GM19468 (cell line): Measurements from ENCODE around the gene UQCC5.

Experiments
- ATAC-seq: cut with Tn5 transposase; IDR thresholded peaks from one replicate; pipeline ENCODE4 v1.9.1; 2021; ENCODE audit warnings: mild to moderate bottlenecking, moderate library complexity, moderate number of reproducible peaks; ENCODE audit not compliant: unreplicated experiment; ENCODE audit errors: extremely low read depth

UQCC5 gene

DNA sequence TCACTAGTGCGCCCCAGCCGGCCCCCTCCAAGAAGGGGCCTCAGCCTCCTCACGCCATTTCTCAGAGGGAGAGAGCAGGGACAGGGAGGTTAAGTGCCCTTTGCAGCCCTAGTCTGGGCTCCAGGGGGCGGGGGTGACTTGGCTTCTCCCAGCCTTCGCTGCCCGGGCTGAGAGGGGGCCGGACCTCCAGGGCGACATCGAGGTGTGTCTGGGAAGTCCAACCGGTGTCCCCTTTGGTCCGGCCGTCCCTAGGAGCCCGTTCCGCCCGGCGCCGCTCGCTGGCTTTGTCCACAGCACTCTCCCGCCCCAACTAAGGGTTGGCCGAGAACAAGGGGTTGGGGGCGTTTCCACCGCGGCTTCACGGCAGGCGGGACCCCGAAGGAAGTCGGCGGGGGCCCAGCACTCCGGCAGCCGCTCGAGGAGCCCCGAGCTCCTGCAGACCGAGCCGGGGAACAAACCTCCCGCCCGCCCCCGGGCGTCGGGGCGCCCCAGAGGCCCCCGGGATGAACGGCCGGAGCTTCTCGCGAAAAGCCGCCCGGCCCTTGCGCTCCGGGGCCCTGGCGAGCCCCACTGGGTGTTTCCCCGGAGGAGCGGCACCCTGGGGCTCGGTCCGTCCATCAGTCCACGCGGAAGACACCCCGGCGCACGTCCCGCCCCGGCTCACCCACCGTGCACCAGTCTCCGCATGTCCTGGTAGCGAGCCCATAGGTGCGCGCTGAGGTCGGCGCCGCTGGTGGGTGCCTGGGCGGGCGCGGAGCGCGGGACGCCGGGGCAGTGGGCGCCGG is 3.4 kb upstream of the UQCC5 start:
- no peak for ATAC-seq

DNA sequence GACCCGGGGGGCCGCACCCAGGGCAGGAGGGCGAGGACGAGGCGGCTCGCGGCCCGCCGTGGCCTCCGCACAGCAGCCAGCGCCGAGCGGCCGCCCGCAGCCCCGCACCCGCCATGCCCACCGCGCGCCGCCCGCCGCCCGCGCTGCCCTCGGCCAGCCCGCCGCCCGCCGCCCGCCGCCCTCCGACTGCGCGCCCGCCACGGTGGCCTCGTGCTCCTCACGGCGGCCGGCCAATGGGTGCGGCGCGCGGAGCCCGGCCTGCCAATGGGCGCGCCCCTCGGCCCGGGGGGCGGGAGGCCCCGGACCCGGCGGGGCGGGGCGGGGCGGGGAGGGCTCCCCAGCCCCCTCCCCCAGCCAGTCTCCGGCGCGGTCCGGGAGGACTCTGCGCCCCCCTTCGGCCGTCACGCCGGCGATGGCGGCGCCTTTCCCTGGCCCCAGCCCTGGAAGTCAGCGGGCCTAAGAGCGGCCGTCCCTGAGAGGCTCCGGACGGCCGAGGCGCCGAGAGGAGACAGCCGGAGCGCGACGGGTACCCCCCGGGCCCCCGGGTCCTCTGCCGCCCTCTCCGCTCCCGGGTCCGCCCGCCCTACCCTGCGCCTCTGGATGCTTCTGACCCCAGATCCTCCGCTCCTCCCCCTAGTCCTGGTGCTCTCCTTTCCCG is 2.7 kb upstream of the UQCC5 start, which contains the start of gene NT5DC2:
TSS of gene NT5DC2 (minus strand) at position 235 of the 658 bp plus-strand sequence. CDS start at position 115, 120 bp downstream.
- ATAC-seq: no peak

DNA sequence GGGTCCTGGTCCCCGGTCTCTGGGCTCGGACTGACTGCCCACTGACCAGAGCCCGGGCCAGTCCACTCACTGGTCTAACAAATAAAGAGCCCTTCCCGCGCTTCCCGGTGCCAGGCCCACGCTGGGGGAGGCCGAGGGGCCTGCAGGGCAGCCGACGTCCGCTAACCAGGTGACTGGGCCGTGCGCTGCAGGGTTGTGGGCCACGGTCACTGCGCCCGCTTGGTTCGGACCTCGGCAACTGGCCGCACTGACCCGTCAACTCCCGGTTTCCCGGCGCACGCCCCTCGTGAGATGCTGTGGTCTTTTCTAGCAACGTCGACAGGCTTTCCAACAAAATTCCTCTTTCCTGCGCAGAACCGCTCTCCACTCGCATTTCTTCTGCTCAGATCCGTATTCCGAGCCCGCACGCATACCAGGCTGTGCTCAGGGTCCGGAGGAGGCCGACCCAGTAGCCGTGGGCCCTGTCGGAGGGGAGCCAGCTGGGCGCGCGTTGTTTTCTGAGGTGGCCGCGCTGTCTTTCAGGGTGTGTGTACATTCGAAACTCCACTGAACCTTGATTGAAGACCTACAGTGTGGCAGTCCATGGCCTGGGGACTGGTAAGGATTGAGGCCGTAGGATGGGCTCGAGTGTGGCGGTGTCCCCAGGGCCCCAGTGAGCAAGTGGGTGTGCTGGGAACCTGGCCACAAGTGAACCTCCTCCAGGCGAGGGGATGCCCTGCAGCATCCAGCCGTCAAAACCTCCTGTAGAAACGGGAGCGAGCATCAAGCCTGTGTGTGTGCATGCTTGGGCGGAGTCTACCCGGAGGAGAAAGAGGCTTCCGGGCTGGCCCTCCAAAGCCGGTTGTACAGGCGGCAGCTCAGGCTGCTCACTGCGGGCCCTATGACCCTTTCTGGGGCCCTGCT is 1.9 kb upstream of the UQCC5 start:
- ATAC-seq: no peak

DNA sequence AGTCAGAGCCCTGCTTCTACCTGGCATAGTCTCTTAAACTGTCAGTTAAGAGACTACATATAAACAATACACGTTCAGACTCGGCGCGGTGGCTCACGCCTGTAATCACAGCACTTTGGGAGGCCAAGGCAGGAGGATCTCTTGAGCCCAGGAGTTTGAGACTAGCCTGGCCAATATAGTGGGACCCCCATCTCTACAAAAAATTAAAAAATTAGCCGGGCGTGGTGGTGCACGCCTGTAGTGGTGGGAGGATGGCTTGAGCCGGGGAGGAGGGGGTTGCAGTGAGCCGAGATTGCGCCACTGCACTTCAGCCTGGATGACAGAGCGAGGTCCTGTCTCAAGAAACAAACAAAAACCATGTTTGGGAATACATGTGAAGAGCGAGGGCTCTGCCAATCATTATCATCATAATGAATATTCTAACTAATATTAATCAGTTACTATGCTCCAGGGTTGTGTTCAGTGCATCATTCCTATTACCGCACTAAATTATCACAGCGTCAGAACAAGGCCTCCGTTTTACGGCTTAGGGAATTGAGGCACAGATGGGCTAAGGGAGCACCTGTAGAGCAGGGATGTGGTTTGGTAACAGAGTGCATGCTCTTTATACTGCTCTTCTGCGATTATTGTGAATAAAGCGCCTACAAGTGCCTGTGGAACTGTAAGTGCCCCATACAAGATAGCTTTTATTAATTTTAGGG is 844 bp upstream of the UQCC5 start:
- ATAC-seq: no peak

DNA sequence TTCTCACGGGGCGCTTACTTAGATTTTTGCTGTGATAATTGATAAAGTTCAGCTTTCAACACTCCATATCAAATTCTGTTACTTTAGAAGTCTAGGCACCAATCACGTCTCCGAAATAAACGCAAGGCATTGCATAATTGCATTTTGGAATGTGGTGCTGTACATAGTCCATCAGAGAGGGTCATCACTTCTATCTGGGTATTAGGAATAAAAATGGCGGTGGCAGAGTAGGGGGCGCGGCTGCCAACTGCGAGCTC is 365 bp upstream of the UQCC5 start:
- no peak for ATAC-seq

DNA sequence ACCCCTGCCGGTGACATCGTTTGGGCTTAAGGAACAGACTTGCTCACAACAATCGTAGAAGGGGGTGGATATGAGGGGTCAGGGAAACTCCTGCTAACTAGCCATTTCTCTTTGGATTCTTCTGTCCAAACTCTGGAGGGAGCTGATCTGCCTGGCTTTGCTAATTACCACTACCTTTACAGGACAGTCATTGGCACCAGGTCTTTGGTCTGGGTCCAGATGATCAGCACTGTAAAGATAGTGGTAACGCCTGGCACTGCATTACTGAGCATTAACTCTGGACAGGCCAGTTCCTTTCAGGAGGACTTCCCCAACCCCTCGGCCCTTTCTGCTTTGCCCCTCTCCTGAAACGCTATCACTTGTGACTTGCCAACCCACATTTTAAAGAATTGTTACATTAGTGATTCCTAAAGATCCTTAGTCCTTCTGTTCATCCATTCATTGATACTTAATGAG is 788 bp downstream of the UQCC5 start:
- no peak for ATAC-seq

DNA sequence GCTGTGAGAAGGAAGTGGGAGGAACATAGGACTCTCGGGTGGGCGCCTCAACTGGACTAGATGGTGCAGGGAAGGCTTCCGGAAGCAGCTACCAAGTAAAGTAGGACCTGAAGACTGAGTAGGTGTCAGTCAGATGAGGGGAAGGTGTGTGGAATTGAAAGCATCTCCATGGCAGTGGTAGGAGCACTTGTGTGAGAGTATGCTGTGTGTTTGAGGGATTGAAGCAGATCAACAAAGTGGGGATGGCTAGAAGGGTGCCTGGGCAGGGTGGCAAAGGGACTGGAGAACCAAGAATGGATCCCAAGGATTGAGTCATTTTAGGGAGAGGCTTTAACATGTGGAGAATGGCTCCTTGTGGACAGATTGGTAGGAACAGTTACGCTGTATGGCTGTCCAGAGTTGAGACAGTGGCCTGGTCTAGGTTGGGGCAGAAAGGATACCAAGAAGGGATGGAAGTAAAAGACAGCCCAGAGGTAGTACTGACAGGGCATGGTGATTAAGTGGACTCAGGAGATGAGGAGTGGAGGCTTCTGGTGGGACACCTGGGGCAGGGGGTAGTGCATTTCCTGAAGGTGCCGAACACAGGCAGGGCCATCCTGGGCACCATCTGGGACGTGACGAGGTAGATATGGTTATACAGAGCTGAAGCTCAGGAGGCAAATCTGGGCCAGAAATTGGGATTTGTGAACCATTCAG is 1.5 kb downstream of the UQCC5 start:
- ATAC-seq: no peak

DNA sequence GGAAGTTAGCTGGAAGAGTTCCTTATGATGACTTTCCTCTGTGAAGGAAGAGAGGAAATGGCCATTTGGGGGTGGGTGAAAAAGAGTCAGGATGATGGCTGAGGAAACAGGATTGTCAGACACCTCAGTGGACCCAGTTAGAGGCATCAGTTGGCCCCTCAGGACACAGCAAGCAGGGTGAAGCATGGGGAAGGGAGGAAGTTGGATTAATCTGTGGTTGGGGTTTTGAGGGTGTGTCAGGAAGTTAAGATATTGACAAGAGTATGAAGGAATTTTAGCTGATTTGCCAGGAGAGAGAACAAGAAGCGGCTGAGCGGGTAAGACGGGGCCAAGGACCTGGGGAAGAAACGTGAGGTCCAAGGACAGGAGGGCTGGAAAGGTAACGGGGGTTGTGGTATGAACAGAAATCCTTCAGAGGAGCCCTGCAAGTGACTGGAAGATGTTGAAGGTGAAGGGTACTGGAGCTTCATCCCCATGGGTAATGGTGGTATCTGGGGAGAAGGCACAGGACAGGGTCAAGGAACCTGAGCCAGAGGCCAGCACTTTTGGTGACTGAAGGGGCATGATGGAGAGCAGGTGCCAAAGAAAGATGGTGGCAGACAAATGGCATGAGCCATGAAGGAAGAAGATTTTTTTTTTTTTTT is 2.7 kb downstream of the UQCC5 start:
- ATAC-seq: no peak

DNA sequence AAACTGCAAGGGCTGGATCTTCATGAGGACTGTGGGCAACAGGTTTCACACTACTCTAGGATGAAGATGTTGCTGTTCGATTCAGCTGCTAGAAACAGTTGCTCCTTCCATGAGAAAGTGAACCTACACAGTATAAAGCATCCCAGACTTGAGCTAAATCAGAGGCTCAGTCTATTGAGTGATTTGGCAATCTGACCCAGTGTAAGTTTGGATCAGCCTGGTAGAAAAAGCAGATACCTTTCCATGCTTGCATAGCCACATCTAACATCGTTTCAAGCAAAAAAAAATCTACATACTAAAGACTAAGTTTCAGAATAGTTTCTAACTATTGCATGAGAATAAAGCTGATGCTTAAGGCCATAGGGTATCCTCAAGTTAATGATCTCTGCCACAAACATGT is 4.6 kb downstream of the UQCC5 start:
- ATAC-seq: no peak

DNA sequence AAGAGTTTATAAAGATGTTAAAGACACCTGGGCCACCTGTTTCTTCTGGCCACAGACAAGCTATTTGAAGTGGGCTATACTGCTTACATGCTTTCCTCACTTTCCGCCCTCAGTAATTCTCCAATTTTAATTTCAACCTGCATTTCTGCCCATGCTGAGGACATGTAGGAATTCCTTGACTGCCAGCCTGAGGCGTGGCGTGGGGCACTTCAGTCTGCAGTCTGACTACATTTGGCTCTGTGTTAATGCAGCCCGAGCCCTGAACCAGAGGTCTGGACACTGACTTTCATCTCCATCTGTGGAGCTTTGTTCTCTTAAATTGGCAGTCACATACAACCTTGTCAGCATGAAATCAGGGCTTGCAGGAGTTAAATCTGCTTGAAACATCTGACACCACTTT is 8.5 kb downstream of the UQCC5 start:
- no peak for ATAC-seq

DNA sequence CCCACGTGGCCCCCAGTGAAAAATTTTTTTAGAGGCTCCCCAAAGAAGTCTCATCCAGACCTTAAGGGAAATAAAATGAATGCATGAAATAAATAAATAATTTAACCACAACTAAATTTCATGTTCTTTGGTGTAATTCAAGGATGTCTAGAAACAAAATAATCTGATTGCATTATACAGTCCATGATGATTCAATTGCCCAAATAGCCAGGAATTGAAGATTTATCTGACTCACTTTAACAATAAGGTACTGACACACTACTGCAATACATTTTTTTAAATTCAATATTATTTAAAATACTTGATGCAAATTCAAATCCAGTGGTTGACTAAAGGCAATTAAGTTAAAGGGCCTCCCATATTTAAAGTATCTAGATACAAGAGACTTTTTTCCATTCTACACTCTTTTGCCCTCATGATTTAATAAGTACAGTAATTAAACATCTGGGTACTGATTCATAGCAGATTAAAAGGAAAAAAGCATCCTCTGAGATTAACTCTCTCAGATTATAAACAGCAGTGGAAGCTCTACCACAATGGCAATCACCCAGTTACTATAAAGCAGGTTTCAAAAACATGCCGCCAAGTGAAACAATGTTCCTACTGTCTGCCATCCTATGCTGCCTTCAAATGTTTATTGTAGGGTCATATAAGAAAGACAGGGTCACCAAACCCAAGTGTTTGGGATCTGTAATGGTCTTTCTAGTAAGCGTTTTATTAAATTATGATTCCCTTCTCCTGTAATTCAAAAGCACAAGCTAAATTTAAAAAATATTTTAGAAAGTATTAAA is 9.9 kb downstream of the UQCC5 start:
- ATAC-seq: no peak

DNA sequence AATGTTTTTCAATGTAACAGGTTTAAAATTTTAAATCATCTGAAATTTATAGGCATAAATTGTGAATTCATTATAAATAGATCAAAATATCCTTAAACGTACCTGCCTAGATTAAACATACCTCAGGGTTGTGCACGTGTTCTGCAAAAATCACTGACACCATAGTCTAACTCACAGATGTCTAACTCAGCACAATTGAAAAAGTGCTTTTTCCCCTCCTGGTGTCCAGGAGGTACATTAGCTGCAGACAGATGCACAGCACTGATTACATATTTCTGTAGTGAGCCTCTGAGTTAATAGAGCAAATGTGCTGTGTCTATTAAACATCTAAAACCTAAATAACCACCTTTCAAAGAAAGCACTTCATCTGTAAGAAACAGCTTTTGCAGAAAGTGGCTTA is 10.7 kb downstream of the UQCC5 start:
- no peak for ATAC-seq

DNA sequence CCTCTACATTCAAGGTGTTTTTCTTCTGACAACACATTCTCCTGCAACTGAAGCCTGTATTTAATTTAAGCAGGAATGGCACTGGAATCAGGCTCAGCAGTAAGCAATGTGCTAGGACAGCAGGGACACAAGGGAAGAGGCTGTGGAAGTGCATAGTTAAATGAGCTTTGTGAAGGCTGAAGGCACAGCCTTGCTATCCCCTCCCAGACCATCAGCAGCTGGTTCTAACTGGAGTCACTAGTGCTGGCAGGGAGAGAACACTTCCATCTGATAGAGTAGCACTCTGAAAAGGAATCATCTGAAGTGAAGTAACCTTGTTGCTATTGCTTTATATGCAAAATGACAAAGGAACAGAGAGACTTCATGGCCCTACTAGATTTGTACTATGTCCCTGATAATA is 14.7 kb downstream of the UQCC5 start:
- ATAC-seq: no peak

DNA sequence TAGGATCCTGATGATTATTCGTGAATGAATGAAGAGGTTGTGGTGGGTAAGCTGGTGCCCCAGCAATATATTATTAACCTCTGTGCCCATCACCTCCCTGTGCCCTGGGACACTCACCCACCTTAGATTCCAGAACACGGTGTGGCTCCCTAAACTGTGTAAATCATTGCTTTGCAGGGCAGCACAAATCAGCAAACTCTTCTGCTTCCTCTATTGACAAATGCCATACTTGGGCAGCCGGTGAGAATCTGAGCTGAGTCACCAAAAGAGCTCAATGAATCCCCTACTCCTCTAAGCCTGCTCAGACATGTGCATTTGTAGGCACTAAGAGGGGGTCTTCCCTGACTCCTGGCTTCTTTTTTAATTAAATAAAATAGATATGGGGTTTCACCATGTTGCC is 15.7 kb downstream of the UQCC5 start:
- no peak for ATAC-seq

DNA sequence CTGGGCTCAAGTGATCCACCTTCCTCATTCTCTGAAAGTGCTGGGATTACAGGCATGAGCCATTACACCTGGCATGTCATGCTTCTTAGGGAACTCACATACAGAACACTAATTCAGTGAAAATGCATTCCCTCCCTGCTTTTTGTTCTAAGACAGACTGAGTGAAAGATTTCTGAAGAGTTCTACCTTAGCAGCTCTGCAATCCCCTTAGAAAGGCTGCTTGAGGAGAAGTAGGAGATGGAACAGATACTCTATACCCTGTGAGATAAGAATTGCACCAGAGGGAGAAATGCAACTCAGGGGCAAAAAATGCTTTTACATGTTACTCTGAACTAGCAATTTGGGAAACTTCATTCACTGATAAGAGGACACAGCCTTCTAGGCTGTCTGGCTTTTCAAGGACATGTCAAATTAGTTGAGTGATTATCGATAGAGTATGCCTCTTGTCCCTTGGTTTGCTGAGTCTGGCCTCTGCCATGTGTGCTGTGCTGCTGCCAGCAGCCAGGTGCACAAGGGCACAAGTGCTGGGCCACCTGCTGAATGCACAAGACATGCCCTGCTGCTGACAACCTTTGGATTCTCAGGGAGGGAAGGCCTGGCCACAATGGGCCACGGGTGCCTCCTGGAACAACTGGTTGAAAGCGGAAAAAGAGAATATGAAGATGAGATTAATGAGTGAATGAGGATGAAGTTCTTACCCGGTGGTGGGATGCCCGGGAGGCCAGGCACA is 17.8 kb downstream of the UQCC5 start:
- no peak for ATAC-seq

DNA sequence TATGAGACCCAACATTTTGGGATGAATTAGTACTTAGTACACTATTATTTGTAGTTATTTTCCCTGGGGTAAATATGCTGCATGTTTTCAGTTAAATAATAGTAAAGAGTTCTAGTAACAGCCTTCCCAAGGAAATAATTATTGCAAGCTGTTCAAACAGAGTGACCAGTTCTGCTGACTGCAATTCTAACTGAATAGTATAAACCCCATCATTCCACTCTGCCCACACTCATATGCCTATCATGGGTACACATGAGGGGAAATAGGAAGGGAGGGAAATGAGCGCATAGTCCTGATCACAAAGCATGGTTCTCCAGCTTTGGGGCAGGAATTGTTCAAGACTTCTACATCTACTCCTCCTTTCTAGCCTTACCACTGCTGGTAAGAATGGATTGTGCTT is 18.7 kb downstream of the UQCC5 start:
- ATAC-seq: no peak

DNA sequence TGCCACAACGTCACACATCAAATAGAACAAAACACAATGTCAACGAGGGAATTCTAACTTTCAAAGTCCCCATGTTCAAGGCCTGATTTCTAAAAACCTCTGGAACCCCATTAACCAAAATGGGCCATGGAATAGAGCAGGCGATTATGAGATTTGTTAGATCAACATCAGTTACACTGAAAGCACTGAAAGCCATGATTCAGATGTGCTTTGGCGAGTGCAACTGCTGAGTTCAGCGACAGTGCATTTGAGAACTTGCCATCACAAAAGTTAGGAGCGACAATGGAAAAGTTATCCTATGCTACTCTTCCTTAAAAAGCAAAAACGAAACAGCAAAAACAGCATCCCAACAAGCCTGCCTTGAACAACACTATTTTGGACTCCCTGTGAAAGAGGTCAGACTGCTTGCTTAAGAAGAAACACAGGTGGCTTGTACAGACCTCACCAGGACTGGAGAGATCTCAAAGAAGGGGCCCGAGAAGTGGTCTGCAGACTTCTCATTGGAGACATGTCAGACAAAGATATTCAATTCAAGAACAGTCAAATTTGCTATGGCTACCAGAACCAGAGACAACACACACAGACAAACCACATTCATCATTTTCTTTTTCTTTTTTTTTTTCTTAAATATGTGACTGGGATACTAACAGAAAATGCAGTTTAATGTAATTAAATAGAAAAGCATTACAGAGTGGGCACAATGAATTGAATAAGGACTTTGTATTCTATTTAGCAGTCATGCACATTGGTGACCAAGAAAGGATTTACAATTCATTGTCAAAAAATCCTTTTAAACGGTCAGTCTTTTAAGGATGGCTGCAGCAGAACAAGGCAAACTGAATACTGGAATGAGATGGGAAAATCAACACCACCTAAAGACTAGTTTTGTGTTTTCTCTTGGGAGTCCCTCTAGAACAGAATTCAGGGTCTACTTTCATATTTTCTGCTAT is 20.9 kb downstream of the UQCC5 start:
- no peak for ATAC-seq
